Neural progenitor cell (in vitro differentiated cells): ENCODE measurements around the gene HIGD1C.
"Not testable (repeated sequence)": the region's sequence is repeated elsewhere in the genome, so short reads cannot be mapped to it uniquely, and the experiment has no call there.

Source experiments
- EZH2 ChIP-seq: fragments of 200-600 bp; sonication (generic); IDR thresholded peaks from 2 replicates; pipeline ENCODE4 v1.6.1; 2017; ENCODE audit warnings: antibody characterized with exemption, mild to moderate bottlenecking, moderate library complexity
- EZH2phosphoT487 ChIP-seq: fragments of 200-600 bp; sonication (generic); IDR thresholded peaks from 2 replicates; pipeline ENCODE4 v1.6.1; 2017; ENCODE audit warnings: antibody characterized with exemption
- TF ChIP-seq, protein P1 (sequence below): fragments of 200-600 bp; sonication (generic); IDR thresholded peaks from 2 replicates; pipeline ENCODE4 v1.5.1; 2017; ENCODE audit warnings: antibody characterized with exemption, mild to moderate bottlenecking

DNA sequence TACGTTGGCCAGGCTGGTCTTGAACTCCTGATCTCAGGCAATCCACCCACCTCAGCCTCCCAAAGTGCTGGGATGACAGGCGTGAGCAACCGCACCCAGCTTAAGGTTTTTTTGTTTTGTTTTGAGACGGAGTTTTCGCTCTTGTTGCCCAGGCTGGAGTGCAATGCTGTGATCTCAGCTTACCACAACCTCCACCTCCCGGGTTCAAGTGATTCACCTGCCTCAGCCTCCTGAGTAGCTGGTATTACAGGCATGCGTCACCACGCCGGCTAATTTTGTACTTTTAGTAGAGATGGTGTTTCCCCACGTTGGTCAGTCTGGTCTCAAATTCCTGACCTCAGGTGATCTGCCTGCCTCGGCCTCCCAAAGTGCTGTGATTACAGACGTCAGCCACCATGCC lies 21.9 kb upstream of the HIGD1C start:
- TF ChIP-seq, protein P1, sequence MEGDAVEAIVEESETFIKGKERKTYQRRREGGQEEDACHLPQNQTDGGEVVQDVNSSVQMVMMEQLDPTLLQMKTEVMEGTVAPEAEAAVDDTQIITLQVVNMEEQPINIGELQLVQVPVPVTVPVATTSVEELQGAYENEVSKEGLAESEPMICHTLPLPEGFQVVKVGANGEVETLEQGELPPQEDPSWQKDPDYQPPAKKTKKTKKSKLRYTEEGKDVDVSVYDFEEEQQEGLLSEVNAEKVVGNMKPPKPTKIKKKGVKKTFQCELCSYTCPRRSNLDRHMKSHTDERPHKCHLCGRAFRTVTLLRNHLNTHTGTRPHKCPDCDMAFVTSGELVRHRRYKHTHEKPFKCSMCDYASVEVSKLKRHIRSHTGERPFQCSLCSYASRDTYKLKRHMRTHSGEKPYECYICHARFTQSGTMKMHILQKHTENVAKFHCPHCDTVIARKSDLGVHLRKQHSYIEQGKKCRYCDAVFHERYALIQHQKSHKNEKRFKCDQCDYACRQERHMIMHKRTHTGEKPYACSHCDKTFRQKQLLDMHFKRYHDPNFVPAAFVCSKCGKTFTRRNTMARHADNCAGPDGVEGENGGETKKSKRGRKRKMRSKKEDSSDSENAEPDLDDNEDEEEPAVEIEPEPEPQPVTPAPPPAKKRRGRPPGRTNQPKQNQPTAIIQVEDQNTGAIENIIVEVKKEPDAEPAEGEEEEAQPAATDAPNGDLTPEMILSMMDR: not testable (repeated sequence)
- not testable (repeated sequence) for TF ChIP-seq EZH2phosphoT487, EZH2
